PC-3 (cell line): ENCODE measurements around the gene EIF2B4. TPM values are rescaled to one million over a fixed set of nuclear protein-coding genes. Genes with fewer than 3 reads are reported as not detected.
A peak's percentile ranks its signal among the peaks of the same experiment; 100 is the strongest.

ENCODE experiments used
- ATAC-seq: fragments of 200-7000 bp; cut with Tn5 transposase; 2 replicates; pipeline ENCODE4 v1.9.1; 2020; ENCODE audit warnings: mild to moderate bottlenecking, moderate library complexity
- BruUV-seq: library from RNA; stranded (reverse); fragments of 400-500 nt; replicated peaks from 2 replicates; lab custom pipeline; 2021; lab: Mats Ljungman, UMichigan
- CTCF ChIA-PET: fragments of 300-600 bp; sonication (Branson Sonifier 250); formaldehyde crosslinking; loops from one replicate; lab custom pipeline; 2022; ENCODE audit warnings: antibody characterized with exemption; lab: Charles Lee
- POLR2A ChIA-PET: fragments of 300-600 bp; sonication (Branson Sonifier 250); formaldehyde crosslinking; loops from one replicate; lab custom pipeline; 2022; ENCODE audit warnings: antibody characterized with exemption; ENCODE audit not compliant: unreplicated experiment; lab: Charles Lee
- DNase-seq: peaks from one replicate; pipeline ENCODE4 v3.0.0-alpha.2; 2015
- H2AFZ ChIP-seq: fragments of 300-600 bp; sonication (generic); 2 replicates; pipeline ENCODE4 v1.6.0; 2016; ENCODE audit warnings: antibody characterized with exemption, low read length
- H3F3A ChIP-seq: fragments of 300-600 bp; sonication (generic); one replicate; pipeline ENCODE4 v1.6.0; 2017; ENCODE audit warnings: antibody characterized with exemption, low read length, control low read depth, mild to moderate bottlenecking; ENCODE audit not compliant: unreplicated experiment
- H3K27ac ChIP-seq: fragments of 300-600 bp; sonication (generic); 2 replicates; pipeline ENCODE4 v1.5.1; 2016; ENCODE audit warnings: mild to moderate bottlenecking, low read length
- H3K27me3 ChIP-seq: fragments of 300-600 bp; sonication (generic); 2 replicates; pipeline ENCODE4 v1.6.1; 2016; ENCODE audit warnings: low read length, mixed read lengths
- H3K36me3 ChIP-seq: fragments of 300-600 bp; sonication (generic); 2 replicates; pipeline ENCODE4 v1.6.1; 2016; ENCODE audit warnings: low read depth, mixed run types, low read length, mixed read lengths
- H3K4me1 ChIP-seq: fragments of 300-600 bp; sonication (generic); 2 replicates; pipeline ENCODE4 v1.5.1; 2016; ENCODE audit warnings: low read length; ENCODE audit not compliant: insufficient read depth
- H3K4me2 ChIP-seq: fragments of 300-600 bp; sonication (generic); 2 replicates; pipeline ENCODE4 v1.6.0; 2016; ENCODE audit warnings: low read length
- H3K4me3 ChIP-seq: fragments of 300-600 bp; sonication (generic); 2 replicates; pipeline ENCODE4 v1.5.1; 2016; ENCODE audit warnings: mild to moderate bottlenecking, low read length, mixed read lengths
- H3K79me2 ChIP-seq: fragments of 300-600 bp; sonication (generic); 2 replicates; pipeline ENCODE4 v1.6.1; 2017; ENCODE audit warnings: low read length, mixed read lengths
- H3K9ac ChIP-seq: fragments of 300-600 bp; sonication (generic); 2 replicates; pipeline ENCODE4 v1.6.0; 2016; ENCODE audit warnings: mild to moderate bottlenecking, low read length
- H3K9me2 ChIP-seq: fragments of 300-600 bp; sonication (generic); replicated peaks from 2 replicates; pipeline ENCODE4 v1.6.1; 2016; ENCODE audit warnings: mixed run types, low read length, mixed read lengths
- H3K9me3 ChIP-seq: fragments of 300-600 bp; sonication (generic); 2 replicates; pipeline ENCODE4 v1.6.1; 2016; ENCODE audit warnings: low read length, mixed read lengths
- H4K20me1 ChIP-seq: fragments of 300-600 bp; sonication (generic); 2 replicates; pipeline ENCODE4 v1.6.1; 2016; ENCODE audit warnings: low read length, mixed read lengths
- EZH2 ChIP-seq: fragments of 300-600 bp; sonication (generic); IDR thresholded peaks from one replicate; pipeline ENCODE4 v1.6.1; 2017; ENCODE audit warnings: antibody characterized with exemption, mild to moderate bottlenecking, low read length; ENCODE audit not compliant: unreplicated experiment
- EZH2phosphoT487 ChIP-seq: fragments of 300-600 bp; sonication (generic); IDR thresholded peaks from 2 replicates; pipeline ENCODE4 v1.6.1; 2018; ENCODE audit warnings: mild to moderate bottlenecking, antibody characterized with exemption, low read length, borderline replicate concordance
- intact Hi-C: fragments of 100-400 bp; cut with micrococcal nuclease; formaldehyde crosslinking; loops from 2 replicates; pipeline ENCODE4 v1.9.0; 2023
- total RNA-seq: library from RNA; depleted of rRNA; stranded (reverse); fragments of >200 nt; gene quantifications from 2 replicates; pipeline ENCODE4 v1.2.3, GENCODE V29; 2014
- TF ChIP-seq, protein P1 (sequence below): fragments of 300-600 bp; sonication (generic); conservative IDR thresholded peaks from 2 replicates; pipeline ENCODE4 v1.5.1; 2017; ENCODE audit warnings: antibody characterized with exemption, low read depth, mild to moderate bottlenecking, low read length

The EIF2B4 gene
- total RNA-seq, 1 experiment from 2014 or later = 35.8 TPM

DNA sequence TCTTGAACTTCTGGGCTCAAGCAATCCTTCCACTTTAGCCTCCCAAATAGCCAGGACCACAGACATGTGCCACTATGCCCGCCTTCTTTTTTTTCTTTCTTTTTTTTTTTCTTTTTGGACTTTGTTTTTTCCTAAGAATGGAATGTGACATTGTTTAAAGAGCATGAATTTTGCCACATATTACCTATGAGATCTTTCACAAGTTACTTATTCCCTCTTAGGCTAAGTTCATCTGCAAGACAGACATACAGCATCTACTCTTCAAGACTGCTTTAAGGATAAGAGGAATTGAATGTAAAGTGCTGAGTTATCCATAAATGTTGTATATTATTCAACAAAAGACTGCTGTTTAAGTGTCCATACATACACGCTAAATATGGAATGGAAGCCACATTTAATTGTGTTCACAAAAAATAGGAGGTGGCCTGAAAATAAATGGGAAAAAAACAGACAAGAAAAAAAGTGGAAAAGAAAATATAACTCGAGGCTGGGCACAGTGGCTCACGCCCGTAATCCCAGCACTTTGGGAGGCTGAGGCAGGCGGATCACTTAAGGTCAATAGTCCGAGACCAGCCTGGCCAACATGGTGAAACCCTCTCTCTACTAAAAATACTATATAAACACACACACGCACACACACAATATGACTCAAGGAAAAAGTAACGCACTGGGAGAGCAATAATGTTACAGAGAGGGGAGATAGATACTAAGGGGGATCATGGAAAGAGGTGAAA is 42.4 kb upstream of the EIF2B4 start:
- DNase-seq (no peak), ATAC-seq (no peak)
- peaks cover 18% of the 10 kb centered on the region for H3K79me2 ChIP-seq
- H3K9me3 ChIP-seq = no peaks in the 10 kb centered on the region
- peaks cover 8% of the 10 kb centered on the region for H4K20me1 ChIP-seq
- BruUV-seq = no TSS peak
- no peak overlapping the region for H3K9ac ChIP-seq
- POLR2A ChIA-PET = no interaction called here
- H3K9me2 ChIP-seq = no peaks in the 10 kb centered on the region
- no peak overlapping the region for H3K4me3 ChIP-seq
- H3K27ac ChIP-seq = no peak overlapping the region
- H3K4me2 ChIP-seq = no peak overlapping the region
- H3K4me1 ChIP-seq = peaks cover 9% of the 10 kb centered on the region; the same call in 1 of the 2 replicates
- H3F3A ChIP-seq = no peaks in the 10 kb centered on the region
- intact Hi-C loops = no loop called here
- CTCF ChIA-PET = no interaction called here
- peaks cover under 1% of the 10 kb centered on the region; the same call in 1 of the 2 replicates for H3K36me3 ChIP-seq
- H3K27me3 ChIP-seq = no peaks in the 10 kb centered on the region
- no peak overlapping the region for H2AFZ ChIP-seq
- TF ChIP-seq EZH2 (no peak), EZH2phosphoT487 (no peak)
- TF ChIP-seq, protein P1, sequence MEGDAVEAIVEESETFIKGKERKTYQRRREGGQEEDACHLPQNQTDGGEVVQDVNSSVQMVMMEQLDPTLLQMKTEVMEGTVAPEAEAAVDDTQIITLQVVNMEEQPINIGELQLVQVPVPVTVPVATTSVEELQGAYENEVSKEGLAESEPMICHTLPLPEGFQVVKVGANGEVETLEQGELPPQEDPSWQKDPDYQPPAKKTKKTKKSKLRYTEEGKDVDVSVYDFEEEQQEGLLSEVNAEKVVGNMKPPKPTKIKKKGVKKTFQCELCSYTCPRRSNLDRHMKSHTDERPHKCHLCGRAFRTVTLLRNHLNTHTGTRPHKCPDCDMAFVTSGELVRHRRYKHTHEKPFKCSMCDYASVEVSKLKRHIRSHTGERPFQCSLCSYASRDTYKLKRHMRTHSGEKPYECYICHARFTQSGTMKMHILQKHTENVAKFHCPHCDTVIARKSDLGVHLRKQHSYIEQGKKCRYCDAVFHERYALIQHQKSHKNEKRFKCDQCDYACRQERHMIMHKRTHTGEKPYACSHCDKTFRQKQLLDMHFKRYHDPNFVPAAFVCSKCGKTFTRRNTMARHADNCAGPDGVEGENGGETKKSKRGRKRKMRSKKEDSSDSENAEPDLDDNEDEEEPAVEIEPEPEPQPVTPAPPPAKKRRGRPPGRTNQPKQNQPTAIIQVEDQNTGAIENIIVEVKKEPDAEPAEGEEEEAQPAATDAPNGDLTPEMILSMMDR = no peak

DNA sequence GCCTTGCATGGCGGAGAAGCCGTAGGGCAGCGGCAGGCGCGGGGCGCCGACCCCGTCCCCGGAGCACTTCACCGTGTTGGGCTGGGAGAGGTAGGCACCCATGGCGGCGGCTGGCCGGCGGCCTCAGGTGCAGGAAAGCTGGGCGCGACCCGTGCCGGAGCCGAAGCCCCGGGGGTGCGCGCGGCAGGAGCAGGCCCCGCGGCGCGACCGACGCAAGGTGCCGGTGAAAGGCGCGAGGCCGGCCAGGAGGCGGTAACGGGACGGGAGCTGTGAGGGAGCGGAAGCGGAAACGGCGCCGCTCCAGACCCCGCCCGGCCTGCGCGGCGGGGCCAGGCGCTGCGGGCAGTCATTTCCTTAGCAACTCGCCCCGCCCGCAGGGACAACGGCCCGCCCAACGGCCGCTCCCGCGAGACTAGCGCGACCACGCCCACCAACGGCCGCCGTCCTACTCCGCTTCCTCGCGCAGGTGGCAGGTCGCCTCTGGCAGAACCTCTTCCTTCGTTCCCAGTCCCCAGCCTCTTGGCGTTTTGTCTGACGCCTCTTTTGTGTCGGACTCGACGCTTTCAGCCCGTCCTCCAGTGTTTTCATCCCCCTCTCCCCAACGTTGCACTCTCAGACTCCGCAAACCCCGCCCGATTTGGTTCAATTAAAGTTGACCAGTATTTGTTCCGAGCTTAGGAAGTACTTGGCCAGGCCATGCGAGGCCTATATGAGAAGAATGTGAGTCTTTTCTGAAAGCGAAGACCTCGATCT is 39.4 kb upstream of the EIF2B4 start, which contains the start of gene PPM1G:
Gene PPM1G, minus strand, starts transcription at position 271 of the 753 bp plus-strand sequence. Its CDS starts 169 bp downstream, at position 102.
- Histone ChIP-seq H3F3A (no peaks in the 10 kb centered on the region), H3K79me2 (peaks cover 49% of the 10 kb centered on the region), H3K9ac (peak within 1 kb of the TSS; percentile 91), H3K4me2 (peak within 1 kb of the TSS; percentile 96), H3K27me3 (no peaks in the 10 kb centered on the region), H3K36me3 (peaks cover 3% of the 10 kb centered on the region; the same call in 1 of the 2 replicates), H4K20me1 (peaks cover 27% of the 10 kb centered on the region), H3K4me1 (peaks cover 21% of the 10 kb centered on the region; the same call in 1 of the 2 replicates), H3K27ac (peak within 1 kb of the TSS; percentile 50), H3K4me3 (peak within 1 kb of the TSS; percentile 77), H2AFZ (peak within 1 kb of the TSS; percentile 90), H3K9me3 (no peaks in the 10 kb centered on the region), H3K9me2 (no peaks in the 10 kb centered on the region)
- no TSS peak for BruUV-seq
- POLR2A ChIA-PET = interaction anchor here (0.5 to 1.2 kb wide), 6 partner anchors 19 to 1065 kb away, joined by 3 to 10 read pairs (median 6); partner anchors contain the start of genes EIF2B4, NRBP1 and SNX17
- DNase-seq (peak; percentile 96), ATAC-seq (peak; percentile 97)
- CTCF ChIA-PET = interaction anchor here (1.0 to 1.2 kb wide), 3 partner anchors 20 to 280 kb away, joined by 3 to 4 read pairs (median 3); no protein-coding TSS in a partner anchor
- intact Hi-C loops = loop anchor here (1.0 to 10.0 kb wide), 3 partner anchors 19 to 245 kb away; partner anchors contain the start of genes CCDC121, GPN1 and NRBP1
- TF ChIP-seq, protein P1 = no peak
- TF ChIP-seq EZH2 (no peak), EZH2phosphoT487 (no peak)
